Right atrium auricular region (tissue), 2 donors: ENCODE measurements around the gene CCNI. TPM values are rescaled to one million over a fixed set of nuclear protein-coding genes. Genes with fewer than 3 reads are reported as not detected.
"Not testable (repeated sequence)": the region's sequence is repeated elsewhere in the genome, so short reads cannot be mapped to it uniquely, and the experiment has no call there.

ENCODE experiments used
- DNase-seq: peaks from one replicate; pipeline ENCODE4 v3.0.0-alpha.2; 2019; ENCODE audit warnings: low spot score
- H3K27ac ChIP-seq, 2 donors: fragments of 200-600 bp; sonication (generic); 1 replicate in 1 of 2; 2 replicates in 1 of 2; pipeline ENCODE4 v1.5.1; 2016 to 2019
- H3K27me3 ChIP-seq, 2 donors: fragments of 200-600 bp; sonication (generic); one replicate each; pipeline versions ENCODE4 v1.5.1 to v1.6.0; 2017 to 2019
- H3K36me3 ChIP-seq: fragments of 200-600 bp; sonication (generic); one replicate; pipeline ENCODE4 v1.5.1; 2016
- H3K4me1 ChIP-seq, 2 donors: fragments of 200-600 bp; sonication (generic); one replicate each; pipeline versions ENCODE4 v1.5.1 to v1.6.0; 2017 to 2019
- H3K4me3 ChIP-seq, 2 donors: fragments of 200-600 bp; sonication (generic); 1 replicate in 1 of 2; 2 replicates in 1 of 2; pipeline ENCODE4 v1.5.1; 2017 to 2019; ENCODE audit warnings: mild to moderate bottlenecking in 1 of 2, moderate library complexity in 1 of 2
- H3K9me3 ChIP-seq, 2 donors: fragments of 200-600 bp; sonication (generic); one replicate each; pipeline ENCODE4 v1.5.1; 2019
- total RNA-seq, 2 donors: library from RNA; depleted of rRNA; stranded (reverse); fragments of >200 nt; gene quantifications; one replicate each; pipeline ENCODE4 v1.1.0, GENCODE V29; 2016
- TF ChIP-seq, protein P1 (sequence below), 2 donors: fragments of 200-600 bp; sonication (generic); IDR thresholded peaks; one replicate each; pipeline ENCODE4 v1.5.1; 2019; ENCODE audit warnings: antibody characterized with exemption in 2 of 2

The CCNI gene
- total RNA-seq, 2 donors from 2014 or later = 251 to 338 TPM

DNA sequence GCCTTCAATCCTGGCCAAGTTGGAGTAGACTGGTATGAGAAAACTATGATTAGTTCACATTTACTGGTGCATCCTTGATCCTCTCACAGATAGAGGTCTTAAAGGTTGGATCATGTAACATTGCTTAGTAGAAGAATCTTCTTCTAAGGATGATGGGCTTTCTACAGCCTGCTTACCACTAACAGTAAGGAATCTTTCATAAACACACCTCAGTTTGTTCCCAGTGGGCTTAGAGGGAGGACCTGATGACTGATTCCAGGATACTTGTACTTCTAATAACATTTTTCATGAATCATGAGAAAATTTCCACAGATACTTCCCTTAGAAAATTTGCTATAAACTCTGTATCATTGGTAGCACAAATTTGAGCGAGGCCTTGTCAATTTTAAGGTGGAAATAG, 40.6 kb downstream of the CCNI start:
- Histone ChIP-seq H3K27ac (no peak overlapping the region), H3K9me3 (no peaks in the 10 kb centered on the region), H3K4me3 (no peak overlapping the region), H3K36me3 (peaks cover 48% of the 10 kb centered on the region), H3K4me1 (no peaks in the 10 kb centered on the region), H3K27me3 (no peaks in the 10 kb centered on the region)
- TF ChIP-seq, protein P1, sequence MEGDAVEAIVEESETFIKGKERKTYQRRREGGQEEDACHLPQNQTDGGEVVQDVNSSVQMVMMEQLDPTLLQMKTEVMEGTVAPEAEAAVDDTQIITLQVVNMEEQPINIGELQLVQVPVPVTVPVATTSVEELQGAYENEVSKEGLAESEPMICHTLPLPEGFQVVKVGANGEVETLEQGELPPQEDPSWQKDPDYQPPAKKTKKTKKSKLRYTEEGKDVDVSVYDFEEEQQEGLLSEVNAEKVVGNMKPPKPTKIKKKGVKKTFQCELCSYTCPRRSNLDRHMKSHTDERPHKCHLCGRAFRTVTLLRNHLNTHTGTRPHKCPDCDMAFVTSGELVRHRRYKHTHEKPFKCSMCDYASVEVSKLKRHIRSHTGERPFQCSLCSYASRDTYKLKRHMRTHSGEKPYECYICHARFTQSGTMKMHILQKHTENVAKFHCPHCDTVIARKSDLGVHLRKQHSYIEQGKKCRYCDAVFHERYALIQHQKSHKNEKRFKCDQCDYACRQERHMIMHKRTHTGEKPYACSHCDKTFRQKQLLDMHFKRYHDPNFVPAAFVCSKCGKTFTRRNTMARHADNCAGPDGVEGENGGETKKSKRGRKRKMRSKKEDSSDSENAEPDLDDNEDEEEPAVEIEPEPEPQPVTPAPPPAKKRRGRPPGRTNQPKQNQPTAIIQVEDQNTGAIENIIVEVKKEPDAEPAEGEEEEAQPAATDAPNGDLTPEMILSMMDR (IDR thresholded peaks at IDR 0.05) = no peak
- no peak for DNase-seq

DNA sequence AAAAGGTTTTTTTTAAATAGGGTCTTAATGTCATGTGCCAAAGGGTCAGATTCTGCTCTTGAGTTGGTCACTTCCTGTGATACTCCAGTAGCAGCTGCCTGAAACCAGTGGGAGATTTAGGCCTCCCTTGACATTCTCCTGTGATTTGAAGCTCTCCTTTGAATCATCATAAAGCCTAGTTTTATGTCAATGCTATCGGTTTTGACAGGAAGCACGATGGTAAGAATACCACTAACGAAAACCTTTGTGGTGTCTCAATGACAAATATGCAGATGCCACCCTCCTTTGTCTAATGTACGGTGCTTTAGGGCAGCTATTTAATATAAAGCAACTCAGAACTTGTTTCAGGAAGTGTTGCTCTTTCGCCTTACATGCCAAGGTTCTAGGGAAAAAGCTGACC, 44.2 kb downstream of the CCNI start:
- DNase-seq = no peak
- H3K4me1 ChIP-seq = no peaks in the 10 kb centered on the region
- no peak overlapping the region for H3K27ac ChIP-seq
- H3K4me3 ChIP-seq = no peak overlapping the region
- H3K27me3 ChIP-seq = no peaks in the 10 kb centered on the region
- H3K36me3 ChIP-seq = peaks cover 65% of the 10 kb centered on the region
- H3K9me3 ChIP-seq = no peaks in the 10 kb centered on the region
- TF ChIP-seq, protein P1 (IDR thresholded peaks at IDR 0.05) = no peak

DNA sequence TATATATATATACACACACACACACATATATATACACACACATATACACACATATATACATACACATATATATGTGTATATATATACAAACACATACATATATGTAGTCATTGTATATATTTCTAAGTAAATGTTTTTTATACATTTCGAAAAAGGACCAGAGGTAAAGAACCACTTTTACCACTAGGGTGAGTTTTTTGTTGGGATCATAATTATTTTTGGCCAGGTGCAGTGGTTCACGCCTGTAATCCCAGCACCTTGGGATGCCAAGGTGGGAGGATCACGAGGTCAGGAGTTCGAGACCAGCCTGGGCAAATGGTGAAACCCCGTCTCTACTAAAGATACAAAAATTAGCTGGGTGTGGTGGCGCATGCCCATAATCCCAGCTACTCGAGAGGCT, 46.0 kb downstream of the CCNI start:
- not testable (repeated sequence) for DNase-seq, H3K27me3 ChIP-seq, H3K9me3 ChIP-seq, H3K4me1 ChIP-seq, H3K4me3 ChIP-seq, H3K27ac ChIP-seq
- peaks cover 55% of the 10 kb centered on the region for H3K36me3 ChIP-seq

DNA sequence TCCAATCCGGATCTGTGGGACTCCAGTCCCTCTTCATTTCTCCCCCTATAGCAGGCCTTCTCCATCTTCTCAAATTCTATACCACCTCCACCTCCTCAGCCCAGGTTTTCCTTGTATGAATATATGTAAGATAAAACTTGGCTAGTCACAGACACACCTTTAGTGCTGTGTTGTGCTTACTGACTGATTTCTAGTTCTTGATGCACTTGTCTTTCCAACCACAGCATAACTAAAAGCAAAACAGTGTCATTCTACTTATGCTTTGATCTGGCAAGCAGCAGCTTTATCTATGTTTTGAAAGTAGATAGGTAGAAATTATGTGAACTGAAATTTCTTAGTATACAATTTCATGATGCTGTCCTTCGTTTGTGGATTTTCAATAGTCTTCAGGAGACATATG, 47.5 kb downstream of the CCNI start:
- no peaks in the 10 kb centered on the region for H3K9me3 ChIP-seq
- no peaks in the 10 kb centered on the region for H3K4me1 ChIP-seq
- H3K27ac ChIP-seq = no peak overlapping the region
- no peaks in the 10 kb centered on the region for H3K27me3 ChIP-seq
- peaks cover 60% of the 10 kb centered on the region for H3K36me3 ChIP-seq
- no peak overlapping the region for H3K4me3 ChIP-seq
- DNase-seq = no peak
- TF ChIP-seq, protein P1 (IDR thresholded peaks at IDR 0.05) = no peak

DNA sequence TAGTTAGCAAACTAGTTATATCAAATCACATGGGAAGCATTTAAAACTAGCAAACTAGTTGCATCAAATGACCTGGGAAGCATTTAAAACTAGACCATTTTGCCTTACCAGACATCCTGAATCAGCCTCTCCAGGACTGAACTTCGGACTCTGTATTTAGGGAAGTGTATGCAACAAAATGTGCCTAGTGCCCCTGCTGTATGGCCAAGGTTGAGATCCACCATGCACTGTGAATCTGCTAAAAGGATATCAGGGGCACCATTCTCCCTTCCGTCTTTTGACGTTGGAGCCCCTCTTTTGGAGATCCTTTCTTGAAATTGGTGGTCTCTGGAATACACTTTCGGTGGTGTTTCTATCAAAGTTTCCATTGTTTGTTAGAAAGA, 49.5 kb downstream of the CCNI start:
- no peaks in the 10 kb centered on the region for H3K27me3 ChIP-seq
- DNase-seq = no peak
- H3K4me3 ChIP-seq = no peak overlapping the region
- no peaks in the 10 kb centered on the region for H3K9me3 ChIP-seq
- no peak overlapping the region for H3K27ac ChIP-seq
- peaks cover 0 to 15% of the 10 kb centered on the region in 2 donors for H3K4me1 ChIP-seq
- TF ChIP-seq, protein P1 (IDR thresholded peaks at IDR 0.05) = no peak
- H3K36me3 ChIP-seq = peaks cover 46% of the 10 kb centered on the region

DNA sequence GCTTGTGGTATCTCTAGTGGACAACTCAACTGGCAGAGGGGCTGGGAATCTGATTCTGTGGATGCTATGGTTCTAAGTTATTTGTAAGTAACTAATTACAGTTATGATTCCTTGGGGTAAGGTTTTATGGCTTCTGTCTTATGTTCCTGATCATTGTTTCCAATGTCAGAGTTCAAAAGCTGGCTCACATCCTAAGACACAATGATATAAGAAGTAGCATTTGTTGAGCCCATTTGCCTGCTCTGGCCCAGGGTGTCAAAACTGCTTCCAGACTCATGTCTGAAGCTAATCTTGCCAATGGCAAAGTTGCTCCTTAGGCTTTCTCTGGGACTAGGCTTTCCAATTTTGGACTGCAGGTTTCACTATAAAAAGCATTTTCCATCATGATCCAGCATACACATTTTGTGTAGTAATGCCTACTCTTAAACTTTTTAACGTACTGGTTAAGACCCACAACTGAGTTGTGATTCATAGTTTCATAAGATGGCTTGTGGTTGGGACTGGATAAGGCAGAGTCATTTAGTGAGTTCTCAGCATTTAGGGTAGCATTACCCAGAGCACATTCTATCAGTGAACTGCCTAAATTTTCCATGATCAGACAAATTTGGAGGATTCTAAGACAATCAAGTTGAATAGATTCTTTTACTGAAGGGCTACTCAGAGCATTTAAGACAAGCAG, 50.0 kb downstream of the CCNI start:
- no peak for DNase-seq
- no peak overlapping the region for H3K4me3 ChIP-seq
- TF ChIP-seq, protein P1 (IDR thresholded peaks at IDR 0.05) = no peak
- peaks cover 0 to 17% of the 10 kb centered on the region in 2 donors for H3K4me1 ChIP-seq
- no peak overlapping the region for H3K27ac ChIP-seq
- peaks cover 44% of the 10 kb centered on the region for H3K36me3 ChIP-seq
- no peaks in the 10 kb centered on the region for H3K9me3 ChIP-seq
- H3K27me3 ChIP-seq = no peaks in the 10 kb centered on the region
